PFSK-1 (cell line): ENCODE results near the gene OR8D4.

Experiments
- FOXP2 ChIP-seq: optimal IDR thresholded peaks from 2 replicates; pipeline ENCODE3; 2011; ENCODE audit warnings: borderline replicate concordance, control low read depth, inconsistent platforms; ENCODE audit not compliant: insufficient read depth; ENCODE audit errors: extremely low read length, extremely low read depth
- POLR2AphosphoS5 ChIP-seq: IDR thresholded peaks from 2 replicates; pipeline ENCODE4 v1.6.1; 2012; ENCODE audit warnings: low read depth, mild to moderate bottlenecking, control low read depth, low read length, moderate library complexity
- REST ChIP-seq, 2 experiments: IDR thresholded peaks; 2 replicates each; pipeline versions ENCODE4 v1.6.1 to v1.8.0; 2011 to 2012; ENCODE audit warnings: low read depth in 2 of 2, low read length in 2 of 2, control low read depth in 1 of 2, inconsistent platforms in 1 of 2, mild to moderate bottlenecking in 1 of 2, moderate library complexity in 1 of 2; ENCODE audit not compliant: insufficient read depth in 1 of 2
- SIN3A ChIP-seq: IDR thresholded peaks from 2 replicates; pipeline ENCODE4 v1.6.1; 2012; ENCODE audit warnings: mild to moderate bottlenecking, low read length, moderate library complexity, borderline replicate concordance; ENCODE audit not compliant: insufficient read depth
- TAF1 ChIP-seq: IDR thresholded peaks from 2 replicates; pipeline ENCODE4 v1.6.1; 2012; ENCODE audit warnings: low read length, control low read depth, borderline replicate concordance; ENCODE audit not compliant: insufficient read depth

DNA sequence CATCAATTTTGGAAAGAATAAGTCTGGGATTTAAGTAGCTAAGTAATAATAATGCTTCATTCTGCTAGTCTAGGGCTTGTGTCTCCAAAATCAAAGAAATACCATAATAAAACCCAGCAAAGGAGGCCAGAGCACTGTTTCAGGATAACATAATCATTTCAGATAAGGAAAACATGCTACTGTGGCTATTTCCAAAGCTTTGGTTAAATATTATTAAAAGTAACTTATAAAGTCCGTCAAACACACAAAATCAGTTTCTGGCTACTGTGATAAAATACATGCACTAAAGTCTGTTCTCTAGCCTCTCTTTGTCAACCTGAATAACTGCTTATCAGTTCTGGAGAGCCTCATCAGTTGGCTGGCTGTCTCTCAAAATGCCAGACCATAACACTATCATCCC is 43.2 kb downstream of the OR8D4 start:
- no peak for TF ChIP-seq POLR2AphosphoS5
- TF ChIP-seq REST (IDR thresholded peaks at IDR 0.05; ENCODE audit: insufficient read depth in 1 of 2, low read depth in 2 of 2, low read length in 2 of 2): no peak
- no peak for TF ChIP-seq TAF1
- TF ChIP-seq SIN3A: no peak
- TF ChIP-seq FOXP2: no peak
